ENCODE measurements around the gene HNRNPUL1.

HNRNPUL1 gene

GRCh38 chr19:41355035-41355434 lies 90.9 kb downstream of the HNRNPUL1 start:
- no peak for DNase-seq

GRCh38 chr19:41355802-41356201 lies 91.6 kb downstream of the HNRNPUL1 start:
- no peak for DNase-seq

- DNase-seq: no peak
Observed at GRCh38 chr19:41356984-41357739, 93.0 kb downstream of the HNRNPUL1 start.

All from activated naive CD4-positive, alpha-beta T cell (primary cell).